BLaER1 (cell line): ENCODE results near the gene KLF3.

Experiments
- H3K27ac ChIP-seq: shearing (Covaris generic); formaldehyde crosslinking; 2 replicates; pipeline ENCODE4 v1.8.1; 2022
- H3K27me3 ChIP-seq: shearing (Covaris generic); formaldehyde crosslinking; 2 replicates; pipeline ENCODE4 v1.8.1; 2022
- H3K36me3 ChIP-seq: shearing (Covaris generic); formaldehyde crosslinking; 2 replicates; pipeline ENCODE4 v1.8.1; 2022
- H3K4me1 ChIP-seq: shearing (Covaris generic); formaldehyde crosslinking; 2 replicates; pipeline ENCODE4 v1.8.1; 2022
- H3K4me2 ChIP-seq: shearing (Covaris generic); formaldehyde crosslinking; 2 replicates; pipeline ENCODE4 v1.8.1; 2022
- H3K4me3 ChIP-seq: shearing (Covaris generic); formaldehyde crosslinking; 2 replicates; pipeline ENCODE4 v1.8.1; 2022
- H3K9ac ChIP-seq: shearing (Covaris generic); formaldehyde crosslinking; 2 replicates; pipeline ENCODE4 v1.8.1; 2022
- H3K9me3 ChIP-seq: shearing (Covaris generic); formaldehyde crosslinking; 2 replicates; pipeline ENCODE4 v1.8.1; 2022
- H4K20me1 ChIP-seq: shearing (Covaris generic); formaldehyde crosslinking; 2 replicates; pipeline ENCODE4 v1.8.1; 2022
- Cebpa-rat ChIP-seq: shearing (Covaris generic); IDR thresholded peaks from 2 replicates; pipeline ENCODE4 v1.8.1; 2022

Gene KLF3

DNA sequence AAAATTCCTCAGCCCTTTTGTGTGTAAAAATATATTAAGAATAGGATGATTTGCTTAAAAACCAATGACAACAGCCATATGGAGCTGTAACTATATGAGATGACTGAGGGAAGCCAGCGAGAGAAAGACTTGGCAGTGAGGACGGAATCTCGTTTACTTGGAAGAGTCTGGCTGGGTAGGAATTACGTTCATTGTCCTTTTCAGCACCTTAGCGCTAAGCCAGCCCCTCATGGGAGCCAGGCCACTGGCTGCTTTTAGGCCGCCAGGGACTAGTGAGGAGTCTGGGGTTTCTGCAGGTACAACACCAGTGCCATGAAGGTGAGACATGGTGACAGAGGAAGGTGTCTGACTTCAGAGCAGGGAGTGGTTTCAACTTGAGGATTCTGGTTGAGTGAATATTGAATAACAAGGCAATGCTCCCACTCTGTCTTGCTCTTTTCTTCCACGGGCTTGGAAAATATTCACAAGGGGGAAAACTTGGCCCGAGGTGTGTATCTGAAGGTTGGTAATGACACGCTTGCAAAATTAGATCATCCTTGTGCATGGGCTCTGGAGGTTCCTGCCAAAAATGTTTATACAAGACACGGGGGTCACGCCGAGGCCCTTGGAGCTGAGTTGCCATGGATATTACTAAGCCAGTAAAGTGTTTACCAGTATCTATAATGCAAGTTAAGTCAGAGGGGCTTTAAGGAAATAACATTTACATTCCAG is 17.4 kb downstream of the KLF3 start:
- no peaks in the 10 kb centered on the region for H3K36me3 ChIP-seq
- no peak overlapping the region for H3K4me2 ChIP-seq
- H3K9ac ChIP-seq: no peak overlapping the region
- no peaks in the 10 kb centered on the region for H3K9me3 ChIP-seq
- H3K27ac ChIP-seq: no peak overlapping the region
- TF ChIP-seq Cebpa-rat: no peak
- H3K4me3 ChIP-seq: no peak overlapping the region
- H4K20me1 ChIP-seq: no peaks in the 10 kb centered on the region
- no peaks in the 10 kb centered on the region for H3K27me3 ChIP-seq
- H3K4me1 ChIP-seq: no peaks in the 10 kb centered on the region

DNA sequence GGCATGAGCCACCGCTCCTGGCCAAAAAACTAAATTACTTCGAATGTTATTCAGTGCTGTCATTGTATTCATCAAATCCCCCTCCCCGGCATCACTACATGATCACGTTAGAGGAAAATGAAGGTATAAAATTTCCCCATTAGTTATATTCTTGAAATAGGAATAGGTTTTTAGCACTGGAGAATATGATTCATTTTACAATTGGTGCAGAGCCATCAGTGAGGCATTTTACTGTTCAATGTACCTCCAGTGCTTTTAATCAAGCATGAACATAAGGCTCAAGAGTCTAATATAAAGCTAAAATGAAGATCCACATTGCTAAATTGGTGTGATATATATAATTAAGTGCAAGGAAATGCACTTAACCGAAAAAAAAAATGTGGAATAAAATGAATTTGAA is 18.3 kb downstream of the KLF3 start:
- Histone ChIP-seq H4K20me1 (no peaks in the 10 kb centered on the region), H3K9me3 (no peaks in the 10 kb centered on the region), H3K4me2 (no peak overlapping the region), H3K27me3 (no peaks in the 10 kb centered on the region), H3K36me3 (no peaks in the 10 kb centered on the region), H3K4me3 (no peak overlapping the region), H3K4me1 (no peaks in the 10 kb centered on the region), H3K9ac (no peak overlapping the region), H3K27ac (no peak overlapping the region)
- TF ChIP-seq Cebpa-rat: no peak

DNA sequence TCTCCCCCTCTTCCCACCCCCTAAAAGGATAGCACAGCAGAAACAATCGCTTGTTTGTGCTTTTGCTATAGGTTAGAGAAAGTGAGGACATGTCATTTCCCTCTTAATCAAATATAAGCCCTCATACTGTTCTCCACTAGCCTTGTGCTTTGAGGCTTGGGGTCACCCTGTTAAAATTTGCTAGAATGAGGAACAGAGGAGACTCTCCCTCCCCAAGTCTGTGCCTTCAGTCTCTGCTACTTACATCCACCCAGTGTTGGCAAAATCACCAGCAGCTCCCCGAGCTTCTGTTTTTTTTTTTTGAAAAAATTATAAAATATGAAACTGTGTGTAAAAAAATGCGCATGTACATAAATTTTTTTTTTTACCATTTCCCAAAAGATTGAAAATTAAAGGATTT is 19.3 kb downstream of the KLF3 start:
- H3K4me1 ChIP-seq: no peaks in the 10 kb centered on the region
- no peak overlapping the region for H3K27ac ChIP-seq
- H3K9me3 ChIP-seq: no peaks in the 10 kb centered on the region
- H4K20me1 ChIP-seq: no peaks in the 10 kb centered on the region
- H3K36me3 ChIP-seq: no peaks in the 10 kb centered on the region
- H3K9ac ChIP-seq: no peak overlapping the region
- no peak for TF ChIP-seq Cebpa-rat
- no peak overlapping the region for H3K4me2 ChIP-seq
- no peak overlapping the region for H3K4me3 ChIP-seq
- H3K27me3 ChIP-seq: no peaks in the 10 kb centered on the region

DNA sequence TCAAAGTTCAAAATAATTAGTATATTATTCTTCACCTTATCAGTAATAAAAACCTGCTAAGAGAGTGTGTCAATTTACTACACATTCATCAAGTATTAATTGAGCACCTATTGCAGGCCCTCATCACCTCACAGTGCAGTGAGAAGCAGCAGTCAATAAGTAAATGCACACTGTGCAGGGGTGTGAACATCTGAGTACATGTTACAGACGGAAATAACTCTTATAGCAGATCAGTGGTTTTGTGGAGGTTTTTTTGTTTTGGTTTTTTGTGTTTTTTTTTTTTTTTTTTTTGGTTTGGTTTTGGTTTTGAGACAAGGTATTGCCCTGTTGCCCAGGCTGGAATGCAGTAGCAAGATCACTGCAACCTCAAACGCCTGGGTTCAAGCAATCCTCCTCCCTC is 20.3 kb downstream of the KLF3 start:
- Histone ChIP-seq H3K27me3 (no peaks in the 10 kb centered on the region), H3K4me2 (no peak overlapping the region), H3K4me3 (no peak overlapping the region), H3K36me3 (no peaks in the 10 kb centered on the region), H3K9me3 (0 out of 2 replicates have a peak, but pooled peaks cover 7% of the 10 kb centered on the region), H3K9ac (no peak overlapping the region), H3K4me1 (no peaks in the 10 kb centered on the region), H4K20me1 (no peaks in the 10 kb centered on the region), H3K27ac (no peak overlapping the region)
- no peak for TF ChIP-seq Cebpa-rat

DNA sequence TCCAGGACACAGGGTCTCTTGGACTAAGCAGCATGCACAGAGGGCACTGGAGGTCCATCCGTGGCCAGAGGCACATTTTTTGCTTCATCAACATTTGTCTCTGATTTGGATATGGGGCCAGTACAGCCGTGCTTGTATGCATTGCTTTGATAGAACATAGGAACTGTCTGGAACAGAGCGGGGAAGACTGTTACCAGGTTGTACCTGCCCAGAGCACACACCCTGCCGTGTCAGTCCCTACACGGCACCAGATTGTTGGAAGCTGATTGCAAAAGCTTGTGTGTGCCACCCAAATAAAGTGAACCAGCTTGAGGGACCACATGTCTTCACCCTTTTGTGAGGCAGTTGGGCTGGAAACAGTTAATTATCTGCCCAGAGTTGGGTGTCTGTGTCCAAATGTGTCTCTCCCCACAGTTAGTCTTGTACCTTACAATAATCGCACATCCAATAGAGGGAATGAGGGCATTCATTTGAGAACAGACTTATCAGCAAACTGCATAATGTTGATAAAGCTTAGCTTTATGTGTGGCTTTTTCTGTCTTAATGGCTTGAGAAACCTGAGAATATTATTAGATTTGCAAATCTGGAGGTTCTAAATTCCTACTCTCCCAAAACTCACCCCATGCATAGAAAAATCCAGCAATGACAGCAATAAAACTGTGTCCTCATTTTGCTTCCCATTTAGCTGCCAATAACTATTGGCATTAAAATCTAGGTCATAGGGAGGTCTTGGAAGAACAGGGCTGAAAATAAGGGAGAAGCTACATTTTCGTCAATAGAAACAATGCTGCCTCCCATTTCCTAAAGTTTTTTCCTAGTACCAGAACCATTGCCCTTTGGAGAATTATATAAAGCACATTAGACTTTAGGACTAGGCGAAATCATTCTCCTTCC is 21.2 kb downstream of the KLF3 start:
- Histone ChIP-seq H4K20me1 (no peaks in the 10 kb centered on the region), H3K4me1 (no peaks in the 10 kb centered on the region), H3K36me3 (no peaks in the 10 kb centered on the region), H3K4me2 (no peak overlapping the region), H3K27me3 (no peaks in the 10 kb centered on the region), H3K9ac (no peak overlapping the region), H3K4me3 (no peak overlapping the region), H3K27ac (no peak overlapping the region), H3K9me3 (0 out of 2 replicates have a peak, but pooled peaks cover 7% of the 10 kb centered on the region)
- TF ChIP-seq Cebpa-rat: no peak

DNA sequence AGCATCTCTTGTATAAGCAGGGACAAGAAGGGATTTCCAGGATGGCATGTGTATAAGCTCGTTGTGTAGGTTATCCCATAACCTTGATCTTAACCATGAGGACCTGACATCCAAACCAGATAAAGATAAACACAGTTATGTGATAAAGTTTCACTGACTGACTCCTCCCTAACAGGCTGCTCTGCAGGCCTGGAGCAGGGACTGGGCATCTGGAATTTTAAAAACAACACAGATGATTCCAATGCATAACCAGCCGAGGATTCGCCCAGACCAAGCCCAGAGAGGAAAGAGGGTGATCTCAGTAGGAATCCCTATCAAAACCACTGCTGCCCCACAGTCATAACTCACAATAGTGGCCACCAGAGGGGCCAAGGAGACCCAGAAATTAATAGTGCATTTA is 22.7 kb downstream of the KLF3 start:
- Histone ChIP-seq H4K20me1 (no peaks in the 10 kb centered on the region), H3K36me3 (no peaks in the 10 kb centered on the region), H3K27me3 (no peaks in the 10 kb centered on the region), H3K9me3 (0 out of 2 replicates have a peak, but pooled peaks cover 7% of the 10 kb centered on the region), H3K4me1 (no peaks in the 10 kb centered on the region), H3K4me2 (no peak overlapping the region), H3K9ac (no peak overlapping the region), H3K27ac (no peak overlapping the region), H3K4me3 (no peak overlapping the region)
- no peak for TF ChIP-seq Cebpa-rat

DNA sequence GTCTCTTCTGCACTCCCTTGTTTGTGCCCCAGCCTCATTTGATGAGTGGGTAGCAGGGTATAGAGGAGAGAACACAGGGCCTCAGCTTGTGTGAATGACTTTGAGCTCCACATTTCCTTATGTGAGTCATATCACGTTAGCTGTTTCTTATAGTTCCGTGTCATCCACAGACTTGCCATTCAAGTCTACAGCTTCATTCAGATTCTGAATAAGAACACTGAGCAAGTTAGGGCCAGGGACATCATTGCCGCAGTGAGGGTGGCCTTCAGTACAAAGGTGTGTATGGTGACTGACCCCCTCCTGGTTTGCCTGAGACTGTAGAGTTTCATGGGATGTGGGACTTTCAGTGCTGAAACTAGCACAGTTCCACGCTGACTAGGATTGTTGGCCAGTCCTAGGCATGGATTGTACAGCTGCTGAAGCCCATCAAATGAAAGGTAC is 23.6 kb downstream of the KLF3 start:
- no peak overlapping the region for H3K4me2 ChIP-seq
- H3K9me3 ChIP-seq: 0 out of 2 replicates have a peak, but pooled peaks cover 7% of the 10 kb centered on the region
- no peak overlapping the region for H3K27ac ChIP-seq
- no peaks in the 10 kb centered on the region for H3K27me3 ChIP-seq
- TF ChIP-seq Cebpa-rat: no peak
- H3K4me1 ChIP-seq: no peaks in the 10 kb centered on the region
- H3K9ac ChIP-seq: no peak overlapping the region
- no peaks in the 10 kb centered on the region for H3K36me3 ChIP-seq
- H3K4me3 ChIP-seq: no peak overlapping the region
- no peaks in the 10 kb centered on the region for H4K20me1 ChIP-seq

DNA sequence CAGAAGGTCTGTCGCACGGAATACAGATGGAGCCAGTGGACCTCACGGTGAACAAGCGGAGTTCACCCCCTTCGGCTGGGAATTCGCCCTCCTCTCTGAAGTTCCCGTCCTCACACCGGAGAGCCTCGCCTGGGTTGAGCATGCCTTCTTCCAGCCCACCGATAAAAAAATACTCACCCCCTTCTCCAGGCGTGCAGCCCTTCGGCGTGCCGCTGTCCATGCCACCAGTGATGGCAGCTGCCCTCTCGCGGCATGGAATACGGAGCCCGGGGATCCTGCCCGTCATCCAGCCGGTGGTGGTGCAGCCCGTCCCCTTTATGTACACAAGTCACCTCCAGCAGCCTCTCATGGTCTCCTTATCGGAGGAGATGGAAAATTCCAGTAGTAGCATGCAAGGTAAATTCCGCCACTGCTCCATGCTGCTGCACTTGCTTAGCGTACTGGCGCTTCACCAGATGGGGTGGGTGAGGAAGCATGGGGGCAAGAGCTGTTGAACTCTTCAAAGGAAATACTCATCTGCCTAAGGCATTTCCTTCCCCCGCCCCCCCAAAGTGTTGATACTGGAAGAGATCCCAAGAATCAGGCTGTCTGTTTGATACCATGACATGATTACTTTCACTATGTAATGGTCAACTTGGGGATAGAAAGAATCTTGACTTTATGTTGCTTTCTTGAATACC is 24.8 kb downstream of the KLF3 start:
- Histone ChIP-seq H3K9me3 (0 out of 2 replicates have a peak, but pooled peaks cover 7% of the 10 kb centered on the region), H3K9ac (no peak overlapping the region), H3K27ac (no peak overlapping the region), H3K4me3 (no peak overlapping the region), H4K20me1 (no peaks in the 10 kb centered on the region), H3K36me3 (no peaks in the 10 kb centered on the region), H3K4me2 (no peak overlapping the region), H3K27me3 (no peaks in the 10 kb centered on the region), H3K4me1 (no peaks in the 10 kb centered on the region)
- TF ChIP-seq Cebpa-rat: no peak

DNA sequence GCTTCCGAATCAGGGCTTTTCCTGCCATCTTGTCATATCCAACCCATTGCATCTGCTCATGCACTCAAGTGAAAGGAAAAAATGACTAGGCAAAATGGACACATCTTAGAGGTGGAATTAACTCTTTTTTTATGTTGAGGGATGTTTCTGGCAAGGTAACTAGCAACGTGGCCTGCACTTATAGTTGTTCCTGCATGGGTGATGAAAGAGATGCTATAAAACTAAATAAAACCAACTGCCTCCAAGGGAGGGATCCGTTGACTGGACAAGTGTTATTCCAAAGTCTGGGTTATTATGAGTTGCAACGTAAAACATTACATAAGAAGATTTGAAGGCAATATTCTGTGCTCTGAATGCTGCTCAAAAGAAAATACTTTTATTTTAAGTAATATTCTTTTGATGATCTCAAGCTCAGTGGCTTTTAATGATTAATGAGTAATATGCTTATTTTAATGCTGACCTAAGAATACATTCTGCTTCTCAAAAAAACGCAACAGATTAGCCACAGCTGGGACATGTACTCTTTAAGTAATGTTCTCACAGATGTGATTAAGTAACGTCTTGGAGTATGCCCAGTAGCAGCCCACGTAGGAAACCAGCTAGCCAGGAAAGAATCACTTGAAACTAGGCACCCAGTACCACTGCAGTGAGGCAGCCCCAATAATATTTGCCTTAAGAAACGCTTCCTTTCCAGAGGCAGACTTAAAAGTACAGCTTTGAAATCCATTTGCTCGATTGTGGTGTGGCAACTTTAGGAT is 27.4 kb downstream of the KLF3 start:
- Histone ChIP-seq H3K4me3 (no peak overlapping the region), H3K36me3 (no peaks in the 10 kb centered on the region), H3K27ac (no peak overlapping the region), H3K9ac (no peak overlapping the region), H3K4me1 (no peaks in the 10 kb centered on the region), H3K4me2 (no peak overlapping the region), H3K9me3 (0 out of 2 replicates have a peak, but pooled peaks cover 7% of the 10 kb centered on the region), H3K27me3 (no peaks in the 10 kb centered on the region), H4K20me1 (no peaks in the 10 kb centered on the region)
- TF ChIP-seq Cebpa-rat: no peak
